GM23338 (cell line): Measurements from ENCODE around the gene MAFB. TPM values are rescaled to one million over a fixed set of nuclear protein-coding genes. Genes with fewer than 3 reads are reported as not detected.

Experiments
- ATAC-seq: fragments of 200-7000 bp; cut with Tn5 transposase; 3 replicates; pipeline ENCODE4 v1.9.1; 2020
- DNase-seq: peaks from one replicate; pipeline ENCODE4 v3.0.0-alpha.2; 2015; ENCODE audit warnings: low spot score
- H2AFZ ChIP-seq: fragments of 200-600 bp; sonication (generic); 2 replicates; pipeline ENCODE4 v1.8.0; 2016; ENCODE audit warnings: antibody characterized with exemption, mild to moderate bottlenecking, moderate library complexity
- H3F3A ChIP-seq: fragments of 200-600 bp; sonication (generic); replicated peaks from 2 replicates; pipeline ENCODE4 v1.8.0; 2017; ENCODE audit warnings: antibody characterized with exemption, mixed run types, low read depth
- H3K27ac ChIP-seq: fragments of 200-600 bp; sonication (generic); 2 replicates; pipeline ENCODE4 v1.6.1; 2016; ENCODE audit warnings: low read depth
- H3K27me3 ChIP-seq: fragments of 200-600 bp; sonication (generic); 2 replicates; pipeline ENCODE4 v1.8.0; 2016; ENCODE audit warnings: mild to moderate bottlenecking, mixed run types, moderate library complexity; ENCODE audit not compliant: insufficient read depth
- H3K36me3 ChIP-seq: fragments of 200-600 bp; sonication (generic); 2 replicates; pipeline ENCODE4 v1.8.0; 2016; ENCODE audit warnings: mild to moderate bottlenecking; ENCODE audit not compliant: insufficient read depth
- H3K4me1 ChIP-seq: fragments of 200-600 bp; sonication (generic); 2 replicates; pipeline ENCODE4 v1.8.0; 2016; ENCODE audit warnings: mild to moderate bottlenecking, moderate library complexity; ENCODE audit not compliant: insufficient read depth
- H3K4me2 ChIP-seq: fragments of 200-600 bp; sonication (generic); 2 replicates; pipeline ENCODE4 v1.7.1; 2017; ENCODE audit warnings: mixed run types
- H3K4me3 ChIP-seq: fragments of 200-600 bp; sonication (generic); 2 replicates; pipeline ENCODE4 v1.6.1; 2016; ENCODE audit warnings: mixed run types
- H3K79me2 ChIP-seq: fragments of 200-600 bp; sonication (generic); replicated peaks from 2 replicates; pipeline ENCODE4 v1.8.0; 2017; ENCODE audit warnings: mild to moderate bottlenecking; ENCODE audit not compliant: insufficient read depth
- H3K9me2 ChIP-seq: fragments of 200-600 bp; sonication (generic); 2 replicates; pipeline ENCODE4 v1.8.0; 2017; ENCODE audit not compliant: insufficient read depth
- H4K20me1 ChIP-seq: fragments of 200-600 bp; sonication (generic); replicated peaks from 2 replicates; pipeline ENCODE4 v1.8.0; 2017; ENCODE audit warnings: mild to moderate bottlenecking; ENCODE audit not compliant: insufficient read depth
- H3K27ac Mint-ChIP-seq: 2 replicates; pipeline ENCODE4 v1.8.0; 2020; ENCODE audit warnings: inconsistent platforms, mild to moderate bottlenecking, moderate library complexity, mixed read lengths
- H3K27me3 Mint-ChIP-seq: 3 replicates; pipeline ENCODE4 v1.8.0; 2022; ENCODE audit warnings: low read depth, mild to moderate bottlenecking, moderate library complexity, mixed read lengths, inconsistent platforms; ENCODE audit not compliant: insufficient read depth, poor library complexity
- H3K36me3 Mint-ChIP-seq: 3 replicates; pipeline ENCODE4 v1.8.0; 2021; ENCODE audit warnings: low read depth, mild to moderate bottlenecking, inconsistent platforms, moderate library complexity, mixed read lengths
- H3K4me1 Mint-ChIP-seq: 3 replicates; pipeline ENCODE4 v1.8.0; 2020; ENCODE audit warnings: mild to moderate bottlenecking, inconsistent platforms, mixed read lengths
- H3K4me3 Mint-ChIP-seq: 3 replicates; pipeline ENCODE4 v1.8.0; 2021; ENCODE audit warnings: moderate library complexity, mild to moderate bottlenecking, inconsistent platforms, mixed read lengths
- H3K9me3 Mint-ChIP-seq: 3 replicates; pipeline ENCODE4 v1.8.0; 2020; ENCODE audit warnings: moderate library complexity, mild to moderate bottlenecking, inconsistent platforms, mixed read lengths
- CREB1 ChIP-seq: fragments of 250-450 bp; sonication (Bioruptor Pico); IDR thresholded peaks from 2 replicates; pipeline ENCODE4 v1.5.0; 2020; ENCODE audit warnings: low read depth, mild to moderate bottlenecking, moderate library complexity
- EZH2 ChIP-seq: fragments of 200-600 bp; sonication (generic); IDR thresholded peaks from one replicate; pipeline ENCODE4 v1.8.0; 2017; ENCODE audit warnings: antibody characterized with exemption, mild to moderate bottlenecking, low read depth; ENCODE audit not compliant: unreplicated experiment
- EZH2phosphoT487 ChIP-seq: fragments of 200-600 bp; sonication (generic); IDR thresholded peaks from one replicate; pipeline ENCODE4 v1.8.1; 2018; ENCODE audit warnings: antibody characterized with exemption; ENCODE audit not compliant: unreplicated experiment
- JUNB ChIP-seq: IDR thresholded peaks from one replicate; pipeline ENCODE4 v1.6.1; 2016; ENCODE audit warnings: antibody characterized with exemption; ENCODE audit not compliant: unreplicated experiment
- polyA plus RNA-seq: library from polyadenylated mRNA; unstranded; fragments of >200 nt; fragmentation: Nextera tagmentation; extraction: Ambion mirVana; gene quantifications from 2 replicates; pipeline ENCODE4 v1.2.1, GENCODE V29; 2016
- total RNA-seq: library from RNA; depleted of rRNA; stranded (reverse); fragments of >200 nt; shearing (Covaris generic); gene quantifications from 2 replicates; pipeline ENCODE4 v1.2.3, GENCODE V29; 2014
- TF ChIP-seq, protein P1 (sequence below): IDR thresholded peaks from 2 replicates; pipeline ENCODE4 v1.6.1; 2016; ENCODE audit warnings: antibody characterized with exemption
- TF ChIP-seq, protein P2 (sequence below): fragments of 250-450 bp; sonication (Bioruptor Pico); IDR thresholded peaks from 2 replicates; pipeline ENCODE4 v1.5.0; 2020; ENCODE audit warnings: mild to moderate bottlenecking, moderate library complexity
- TF ChIP-seq, protein P3 (sequence below), 2 experiments: fragments of 200-600 bp in 1 of 2; sonication (generic) in 1 of 2; conservative IDR thresholded peaks; 2 replicates each; pipeline versions ENCODE4 v1.5.1 to v1.6.1; 2016 to 2017; ENCODE audit warnings: antibody characterized with exemption in 2 of 2, low read depth in 2 of 2, mild to moderate bottlenecking in 2 of 2, moderate library complexity in 1 of 2

Gene MAFB
- total and polyA plus RNA-seq, 2 experiments from 2014 or later: 1.6 to 2.3 TPM

DNA sequence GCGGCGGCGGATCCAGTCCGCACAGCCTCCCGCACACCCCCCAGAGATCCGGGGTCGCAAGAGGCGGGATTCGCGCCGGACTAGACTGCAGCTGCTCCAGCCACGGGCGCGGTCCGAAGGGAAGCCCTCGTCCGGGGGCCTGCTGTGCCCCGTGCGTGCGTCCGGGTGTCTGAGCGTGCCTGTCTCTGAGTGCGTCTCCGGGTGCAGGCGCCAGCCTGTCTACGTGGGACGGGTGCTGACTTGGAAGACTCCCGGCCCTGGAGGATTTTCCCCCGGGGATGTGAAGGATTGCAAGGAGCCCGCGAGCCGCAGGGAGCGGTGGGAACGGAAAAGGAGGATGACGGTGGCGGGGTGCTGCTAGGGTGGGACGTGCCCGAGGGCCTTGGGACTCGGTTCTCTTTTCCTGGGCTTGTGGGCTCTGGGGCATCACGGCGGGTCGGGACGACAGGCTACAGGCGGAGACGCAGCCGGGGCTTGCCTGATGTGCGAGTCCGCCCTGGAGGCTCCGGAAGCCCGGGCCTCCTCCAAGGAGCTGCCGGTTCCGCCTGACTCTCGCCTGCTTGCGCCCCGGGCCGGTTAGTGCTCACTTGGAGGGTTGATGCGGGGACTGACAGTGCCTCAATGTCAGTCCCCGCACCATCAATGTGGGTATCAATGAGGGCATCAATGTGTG lies 5.7 kb downstream of the MAFB start:
- Mint-ChIP-seq H3K27me3 (peaks cover 91% of the 10 kb centered on the region), H3K4me3 (peak overlapping the region; percentile 81), H3K4me1 (peaks cover 44% of the 10 kb centered on the region), H3K36me3 (no peaks in the 10 kb centered on the region; the same call in 2 of the 3 replicates), H3K27ac (no peak overlapping the region), H3K9me3 (0 out of 3 replicates have a peak, but pooled peaks cover 7% of the 10 kb centered on the region)
- H4K20me1 ChIP-seq: peaks cover 26% of the 10 kb centered on the region
- H3K27me3 ChIP-seq: peaks cover 96% of the 10 kb centered on the region
- H3K79me2 ChIP-seq: no peaks in the 10 kb centered on the region
- peak overlapping the region; percentile 86 for H3K4me2 ChIP-seq
- H3K36me3 ChIP-seq: no peaks in the 10 kb centered on the region
- H3F3A ChIP-seq: peaks cover 9% of the 10 kb centered on the region
- no peak overlapping the region for H3K27ac ChIP-seq
- peak overlapping the region; percentile 87 for H2AFZ ChIP-seq
- peaks cover 31% of the 10 kb centered on the region for H3K4me1 ChIP-seq
- DNase-seq (peak; percentile 65), ATAC-seq (peak; percentile 15)
- peak; percentile 66 for TF ChIP-seq EZH2phosphoT487
- TF ChIP-seq CREB1 (CRISPR knock-in tag): no peak
- TF ChIP-seq, protein P1, sequence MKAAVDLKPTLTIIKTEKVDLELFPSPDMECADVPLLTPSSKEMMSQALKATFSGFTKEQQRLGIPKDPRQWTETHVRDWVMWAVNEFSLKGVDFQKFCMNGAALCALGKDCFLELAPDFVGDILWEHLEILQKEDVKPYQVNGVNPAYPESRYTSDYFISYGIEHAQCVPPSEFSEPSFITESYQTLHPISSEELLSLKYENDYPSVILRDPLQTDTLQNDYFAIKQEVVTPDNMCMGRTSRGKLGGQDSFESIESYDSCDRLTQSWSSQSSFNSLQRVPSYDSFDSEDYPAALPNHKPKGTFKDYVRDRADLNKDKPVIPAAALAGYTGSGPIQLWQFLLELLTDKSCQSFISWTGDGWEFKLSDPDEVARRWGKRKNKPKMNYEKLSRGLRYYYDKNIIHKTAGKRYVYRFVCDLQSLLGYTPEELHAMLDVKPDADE: no peak
- TF ChIP-seq EZH2: peak; percentile 90
- peak overlapping the region; percentile 61 for H3K4me3 ChIP-seq
- no peaks in the 10 kb centered on the region for H3K9me2 ChIP-seq

DNA sequence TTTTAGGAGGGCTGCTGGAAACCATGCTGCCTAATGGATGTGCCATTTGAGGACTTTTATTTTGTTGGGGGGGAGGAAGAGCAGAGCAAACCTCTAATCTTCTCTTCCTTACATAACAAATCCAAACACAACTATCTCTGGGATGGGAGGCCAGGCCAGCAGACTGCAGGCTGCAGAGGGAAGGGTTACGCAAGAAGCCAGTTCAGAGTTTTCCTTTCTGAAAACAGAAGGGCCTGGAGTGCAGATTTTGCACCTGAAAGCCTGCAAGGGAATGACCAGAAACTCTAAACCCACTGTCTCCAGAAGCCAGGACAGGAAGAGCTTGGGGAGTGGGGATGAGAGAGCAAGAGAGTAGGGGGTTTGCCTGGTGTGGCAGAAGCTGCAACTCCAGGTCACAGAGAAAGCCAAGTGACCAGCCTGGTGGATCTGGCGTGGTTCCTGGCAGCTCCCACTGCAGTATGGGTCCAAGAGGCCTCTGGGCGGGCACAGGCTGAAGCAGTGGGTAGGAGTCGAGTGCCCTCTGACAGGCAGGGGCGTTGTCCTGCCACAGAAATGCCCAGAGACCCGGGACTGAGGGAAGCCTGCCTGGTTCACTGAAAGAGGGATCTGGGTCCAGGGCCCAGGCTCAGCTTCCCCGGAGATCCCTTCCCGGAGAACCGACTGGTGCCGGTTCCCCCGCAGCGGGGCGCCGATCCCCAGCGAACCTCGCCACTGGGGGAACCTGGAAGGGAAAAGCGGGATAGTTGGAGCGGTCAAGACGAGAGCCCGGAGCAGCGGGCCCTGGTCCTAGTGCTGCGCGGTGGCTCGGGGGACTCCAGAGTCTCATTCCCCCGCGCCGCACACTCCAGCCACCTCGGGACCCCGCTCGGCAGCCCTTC lies 6.7 kb downstream of the MAFB start:
- Mint-ChIP-seq H3K4me3 (peak overlapping the region; percentile 81), H3K9me3 (0 out of 3 replicates have a peak, but pooled peaks cover 7% of the 10 kb centered on the region), H3K36me3 (no peaks in the 10 kb centered on the region; the same call in 2 of the 3 replicates), H3K27me3 (peaks cover 82% of the 10 kb centered on the region), H3K27ac (no peak overlapping the region), H3K4me1 (peaks cover 41% of the 10 kb centered on the region)
- H3K27me3 ChIP-seq: peaks cover 91% of the 10 kb centered on the region
- peaks cover 31% of the 10 kb centered on the region for H3K4me1 ChIP-seq
- TF ChIP-seq, protein P2, sequence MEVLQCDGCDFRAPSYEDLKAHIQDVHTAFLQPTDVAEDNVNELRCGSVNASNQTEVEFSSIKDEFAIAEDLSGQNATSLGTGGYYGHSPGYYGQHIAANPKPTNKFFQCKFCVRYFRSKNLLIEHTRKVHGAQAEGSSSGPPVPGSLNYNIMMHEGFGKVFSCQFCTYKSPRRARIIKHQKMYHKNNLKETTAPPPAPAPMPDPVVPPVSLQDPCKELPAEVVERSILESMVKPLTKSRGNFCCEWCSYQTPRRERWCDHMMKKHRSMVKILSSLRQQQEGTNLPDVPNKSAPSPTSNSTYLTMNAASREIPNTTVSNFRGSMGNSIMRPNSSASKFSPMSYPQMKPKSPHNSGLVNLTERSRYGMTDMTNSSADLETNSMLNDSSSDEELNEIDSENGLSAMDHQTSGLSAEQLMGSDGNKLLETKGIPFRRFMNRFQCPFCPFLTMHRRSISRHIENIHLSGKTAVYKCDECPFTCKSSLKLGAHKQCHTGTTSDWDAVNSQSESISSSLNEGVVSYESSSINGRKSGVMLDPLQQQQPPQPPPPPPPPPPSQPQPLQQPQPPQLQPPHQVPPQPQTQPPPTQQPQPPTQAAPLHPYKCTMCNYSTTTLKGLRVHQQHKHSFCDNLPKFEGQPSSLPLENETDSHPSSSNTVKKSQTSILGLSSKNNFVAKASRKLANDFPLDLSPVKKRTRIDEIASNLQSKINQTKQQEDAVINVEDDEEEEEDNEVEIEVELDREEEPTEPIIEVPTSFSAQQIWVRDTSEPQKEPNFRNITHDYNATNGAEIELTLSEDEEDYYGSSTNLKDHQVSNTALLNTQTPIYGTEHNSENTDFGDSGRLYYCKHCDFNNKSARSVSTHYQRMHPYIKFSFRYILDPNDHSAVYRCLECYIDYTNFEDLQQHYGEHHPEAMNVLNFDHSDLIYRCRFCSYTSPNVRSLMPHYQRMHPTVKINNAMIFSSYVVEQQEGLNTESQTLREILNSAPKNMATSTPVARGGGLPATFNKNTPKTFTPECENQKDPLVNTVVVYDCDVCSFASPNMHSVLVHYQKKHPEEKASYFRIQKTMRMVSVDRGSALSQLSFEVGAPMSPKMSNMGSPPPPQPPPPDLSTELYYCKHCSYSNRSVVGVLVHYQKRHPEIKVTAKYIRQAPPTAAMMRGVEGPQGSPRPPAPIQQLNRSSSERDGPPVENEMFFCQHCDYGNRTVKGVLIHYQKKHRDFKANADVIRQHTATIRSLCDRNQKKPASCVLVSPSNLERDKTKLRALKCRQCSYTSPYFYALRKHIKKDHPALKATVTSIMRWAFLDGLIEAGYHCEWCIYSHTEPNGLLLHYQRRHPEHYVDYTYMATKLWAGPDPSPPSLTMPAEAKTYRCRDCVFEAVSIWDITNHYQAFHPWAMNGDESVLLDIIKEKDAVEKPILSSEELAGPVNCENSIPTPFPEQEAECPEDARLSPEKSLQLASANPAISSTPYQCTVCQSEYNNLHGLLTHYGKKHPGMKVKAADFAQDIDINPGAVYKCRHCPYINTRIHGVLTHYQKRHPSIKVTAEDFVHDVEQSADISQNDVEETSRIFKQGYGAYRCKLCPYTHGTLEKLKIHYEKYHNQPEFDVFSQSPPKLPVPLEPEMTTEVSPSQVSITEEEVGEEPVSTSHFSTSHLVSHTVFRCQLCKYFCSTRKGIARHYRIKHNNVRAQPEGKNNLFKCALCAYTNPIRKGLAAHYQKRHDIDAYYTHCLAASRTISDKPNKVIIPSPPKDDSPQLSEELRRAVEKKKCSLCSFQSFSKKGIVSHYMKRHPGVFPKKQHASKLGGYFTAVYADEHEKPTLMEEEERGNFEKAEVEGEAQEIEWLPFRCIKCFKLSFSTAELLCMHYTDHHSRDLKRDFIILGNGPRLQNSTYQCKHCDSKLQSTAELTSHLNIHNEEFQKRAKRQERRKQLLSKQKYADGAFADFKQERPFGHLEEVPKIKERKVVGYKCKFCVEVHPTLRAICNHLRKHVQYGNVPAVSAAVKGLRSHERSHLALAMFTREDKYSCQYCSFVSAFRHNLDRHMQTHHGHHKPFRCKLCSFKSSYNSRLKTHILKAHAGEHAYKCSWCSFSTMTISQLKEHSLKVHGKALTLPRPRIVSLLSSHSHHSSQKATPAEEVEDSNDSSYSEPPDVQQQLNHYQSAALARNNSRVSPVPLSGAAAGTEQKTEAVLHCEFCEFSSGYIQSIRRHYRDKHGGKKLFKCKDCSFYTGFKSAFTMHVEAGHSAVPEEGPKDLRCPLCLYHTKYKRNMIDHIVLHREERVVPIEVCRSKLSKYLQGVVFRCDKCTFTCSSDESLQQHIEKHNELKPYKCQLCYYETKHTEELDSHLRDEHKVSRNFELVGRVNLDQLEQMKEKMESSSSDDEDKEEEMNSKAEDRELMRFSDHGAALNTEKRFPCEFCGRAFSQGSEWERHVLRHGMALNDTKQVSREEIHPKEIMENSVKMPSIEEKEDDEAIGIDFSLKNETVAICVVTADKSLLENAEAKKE: no peak
- TF ChIP-seq JUNB (peak; percentile 37), EZH2 (peak; percentile 56)
- TF ChIP-seq, protein P3, sequence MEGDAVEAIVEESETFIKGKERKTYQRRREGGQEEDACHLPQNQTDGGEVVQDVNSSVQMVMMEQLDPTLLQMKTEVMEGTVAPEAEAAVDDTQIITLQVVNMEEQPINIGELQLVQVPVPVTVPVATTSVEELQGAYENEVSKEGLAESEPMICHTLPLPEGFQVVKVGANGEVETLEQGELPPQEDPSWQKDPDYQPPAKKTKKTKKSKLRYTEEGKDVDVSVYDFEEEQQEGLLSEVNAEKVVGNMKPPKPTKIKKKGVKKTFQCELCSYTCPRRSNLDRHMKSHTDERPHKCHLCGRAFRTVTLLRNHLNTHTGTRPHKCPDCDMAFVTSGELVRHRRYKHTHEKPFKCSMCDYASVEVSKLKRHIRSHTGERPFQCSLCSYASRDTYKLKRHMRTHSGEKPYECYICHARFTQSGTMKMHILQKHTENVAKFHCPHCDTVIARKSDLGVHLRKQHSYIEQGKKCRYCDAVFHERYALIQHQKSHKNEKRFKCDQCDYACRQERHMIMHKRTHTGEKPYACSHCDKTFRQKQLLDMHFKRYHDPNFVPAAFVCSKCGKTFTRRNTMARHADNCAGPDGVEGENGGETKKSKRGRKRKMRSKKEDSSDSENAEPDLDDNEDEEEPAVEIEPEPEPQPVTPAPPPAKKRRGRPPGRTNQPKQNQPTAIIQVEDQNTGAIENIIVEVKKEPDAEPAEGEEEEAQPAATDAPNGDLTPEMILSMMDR (conservative IDR thresholded peaks at IDR 0.05; ENCODE audit: low read depth in 2 of 2): no peak
- TF ChIP-seq, protein P1: no peak; the same call in 1 of the 2 replicates
- no peak overlapping the region for H3K27ac ChIP-seq
- H3F3A ChIP-seq: peaks cover 9% of the 10 kb centered on the region
- H3K4me3 ChIP-seq: peak overlapping the region; percentile 61
- no peaks in the 10 kb centered on the region for H3K36me3 ChIP-seq
- no peaks in the 10 kb centered on the region for H3K79me2 ChIP-seq
- H3K9me2 ChIP-seq: no peaks in the 10 kb centered on the region
- H4K20me1 ChIP-seq: peaks cover 26% of the 10 kb centered on the region
- DNase-seq (peak; percentile 54), ATAC-seq (peak; percentile 16)
- peak overlapping the region; percentile 86 for H3K4me2 ChIP-seq
- peak overlapping the region; percentile 87 for H2AFZ ChIP-seq
